OCI-LY7 (cell line): ENCODE measurements around the gene VAMP5. TPM values are rescaled to one million over a fixed set of nuclear protein-coding genes. Genes with fewer than 3 reads are reported as not detected.

ENCODE experiments used
- BruUV-seq: library from RNA; stranded (reverse); fragments of 400-500 nt; replicated peaks from 2 replicates; lab custom pipeline; 2021; lab: Mats Ljungman, UMichigan
- CTCF ChIA-PET: fragments of 300-600 bp; sonication (Branson Sonifier 250); formaldehyde crosslinking; loops from one replicate; lab custom pipeline; 2022; ENCODE audit warnings: antibody characterized with exemption; ENCODE audit not compliant: unreplicated experiment; lab: Charles Lee
- POLR2A ChIA-PET: fragments of 300-600 bp; sonication (Branson Sonifier 250); formaldehyde crosslinking; loops from one replicate; lab custom pipeline; 2022; ENCODE audit warnings: antibody characterized with exemption; lab: Charles Lee
- DNase-seq: peaks from one replicate; pipeline ENCODE4 v3.0.0-alpha.2; 2015; ENCODE audit warnings: low spot score
- H2AFZ ChIP-seq: fragments of 200-600 bp; sonication (generic), shearing (Covaris generic); 2 replicates; pipeline ENCODE4 v1.6.1; 2014; ENCODE audit warnings: mild to moderate bottlenecking, antibody characterized with exemption, low read length, moderate library complexity
- H3K27ac ChIP-seq: fragments of 200-600 bp; sonication (generic); 2 replicates; pipeline ENCODE4 v1.5.1; 2014; ENCODE audit warnings: mixed run types, low read depth, mild to moderate bottlenecking, moderate library complexity, low read length, inconsistent platforms; ENCODE audit not compliant: poor library complexity, severe bottlenecking
- H3K36me3 ChIP-seq: fragments of 200-600 bp; sonication (generic); 2 replicates; pipeline ENCODE4 v1.6.1; 2014; ENCODE audit warnings: mild to moderate bottlenecking, antibody characterized with exemption, low read length, moderate library complexity, mixed read lengths; ENCODE audit not compliant: insufficient read depth
- H3K4me1 ChIP-seq: fragments of 200-600 bp; sonication (generic); 2 replicates; pipeline ENCODE4 v1.5.1; 2014; ENCODE audit warnings: mild to moderate bottlenecking, low read length; ENCODE audit not compliant: insufficient read depth, poor library complexity, severe bottlenecking
- H3K4me2 ChIP-seq: fragments of 200-600 bp; sonication (generic); 2 replicates; pipeline ENCODE4 v1.6.1; 2014; ENCODE audit warnings: mild to moderate bottlenecking, low read length
- H3K4me3 ChIP-seq: fragments of 200-600 bp; sonication (generic); 2 replicates; pipeline ENCODE4 v1.5.1; 2014; ENCODE audit warnings: mild to moderate bottlenecking, low read depth, low read length; ENCODE audit not compliant: poor library complexity, severe bottlenecking
- H3K79me2 ChIP-seq: fragments of 200-600 bp; sonication (generic); 2 replicates; pipeline ENCODE4 v1.6.1; 2016; ENCODE audit warnings: low read depth, mild to moderate bottlenecking, low read length, moderate library complexity, mixed read lengths; ENCODE audit not compliant: insufficient read depth
- H3K9me2 ChIP-seq: fragments of 200-600 bp; sonication (generic); 2 replicates; pipeline ENCODE4 v1.6.1; 2016; ENCODE audit warnings: mild to moderate bottlenecking, low read length, mixed read lengths; ENCODE audit not compliant: insufficient read depth
- H3K9me3 ChIP-seq: fragments of 200-600 bp; sonication (generic); 2 replicates; pipeline ENCODE4 v1.6.1; 2014; ENCODE audit warnings: mild to moderate bottlenecking, mixed run types, low read length, mixed read lengths
- H4K20me1 ChIP-seq: fragments of 200-600 bp; sonication (generic); 2 replicates; pipeline ENCODE4 v1.6.1; 2014; ENCODE audit warnings: mild to moderate bottlenecking, antibody characterized with exemption, low read length, moderate library complexity, mixed read lengths; ENCODE audit not compliant: insufficient read depth
- EZH2phosphoT487 ChIP-seq: fragments of 200-600 bp; sonication (generic); IDR thresholded peaks from 2 replicates; pipeline ENCODE4 v1.6.1; 2018; ENCODE audit warnings: low read depth, borderline replicate concordance, mild to moderate bottlenecking, mixed run types, antibody characterized with exemption, low read length, moderate library complexity, mixed read lengths
- intact Hi-C: fragments of 100-400 bp; cut with micrococcal nuclease; formaldehyde crosslinking; loops from one replicate; pipeline ENCODE4 v1.10.0; 2022; ENCODE audit not compliant: unreplicated experiment
- total RNA-seq, 2 experiments: library from RNA; depleted of rRNA in 1 of 2; stranded (reverse); fragments of >200 nt in 1 of 2; shearing (Covaris generic) in 1 of 2; gene quantifications; 2 replicates each; pipeline ENCODE4 v1.2.3, GENCODE V29; 2014 to 2022
- TF ChIP-seq, protein P1 (sequence below): fragments of 200-600 bp; sonication (generic); conservative IDR thresholded peaks from 2 replicates; pipeline ENCODE4 v1.5.1; 2014; ENCODE audit warnings: mild to moderate bottlenecking, antibody characterized with exemption, low read length, moderate library complexity, mixed read lengths

VAMP5 gene
- total RNA-seq, 2 experiments from 2014 or later, result 3.0 to 3.9 TPM

DNA sequence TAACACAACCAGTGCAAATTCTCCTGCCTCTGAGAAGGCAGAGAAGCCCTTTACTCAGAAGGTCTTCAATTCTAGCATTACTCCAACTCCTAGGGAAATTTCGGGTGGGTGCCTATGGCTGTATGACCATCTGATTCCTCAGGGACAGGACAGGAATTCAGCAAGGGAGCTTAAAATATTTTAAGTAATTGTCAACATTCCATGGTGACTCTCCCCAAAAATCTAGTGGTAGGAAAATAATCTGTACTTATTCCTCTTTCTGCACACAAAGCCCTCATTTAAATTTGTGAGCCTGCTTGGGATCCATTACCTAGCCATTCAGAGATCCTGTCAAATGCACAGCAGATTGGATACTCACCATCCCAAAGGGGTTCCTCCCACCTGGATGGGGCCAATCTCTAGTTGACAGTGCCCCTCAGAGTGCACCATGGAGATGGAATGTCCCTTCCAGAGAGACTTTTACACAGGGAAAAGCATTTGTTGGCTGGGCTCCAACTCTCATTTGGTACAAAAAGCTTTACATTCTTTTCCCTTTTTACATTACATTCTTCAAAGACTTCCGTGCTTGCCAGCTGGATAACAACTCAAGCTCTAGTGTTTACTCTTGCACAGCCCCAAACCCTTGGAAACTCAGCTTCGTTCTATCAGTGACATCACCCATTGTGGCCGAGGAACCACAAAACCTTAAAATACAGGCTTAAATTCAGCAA lies 21.3 kb downstream of the VAMP5 start:
- Histone ChIP-seq H3K4me3 (no peak overlapping the region), H3K79me2 (peaks cover 6% of the 10 kb centered on the region; the same call in 1 of the 2 replicates), H4K20me1 (no peaks in the 10 kb centered on the region; the same call in 1 of the 2 replicates), H3K36me3 (peaks cover 40% of the 10 kb centered on the region), H3K4me2 (no peak overlapping the region), H3K4me1 (peaks cover 17% of the 10 kb centered on the region), H2AFZ (no peak overlapping the region), H3K27ac (no peak overlapping the region), H3K9me2 (no peaks in the 10 kb centered on the region), H3K9me3 (no peaks in the 10 kb centered on the region)
- BruUV-seq, result TSS peak; percentile 12
- intact Hi-C loops, result no loop called here
- no peak for TF ChIP-seq EZH2phosphoT487
- TF ChIP-seq, protein P1, sequence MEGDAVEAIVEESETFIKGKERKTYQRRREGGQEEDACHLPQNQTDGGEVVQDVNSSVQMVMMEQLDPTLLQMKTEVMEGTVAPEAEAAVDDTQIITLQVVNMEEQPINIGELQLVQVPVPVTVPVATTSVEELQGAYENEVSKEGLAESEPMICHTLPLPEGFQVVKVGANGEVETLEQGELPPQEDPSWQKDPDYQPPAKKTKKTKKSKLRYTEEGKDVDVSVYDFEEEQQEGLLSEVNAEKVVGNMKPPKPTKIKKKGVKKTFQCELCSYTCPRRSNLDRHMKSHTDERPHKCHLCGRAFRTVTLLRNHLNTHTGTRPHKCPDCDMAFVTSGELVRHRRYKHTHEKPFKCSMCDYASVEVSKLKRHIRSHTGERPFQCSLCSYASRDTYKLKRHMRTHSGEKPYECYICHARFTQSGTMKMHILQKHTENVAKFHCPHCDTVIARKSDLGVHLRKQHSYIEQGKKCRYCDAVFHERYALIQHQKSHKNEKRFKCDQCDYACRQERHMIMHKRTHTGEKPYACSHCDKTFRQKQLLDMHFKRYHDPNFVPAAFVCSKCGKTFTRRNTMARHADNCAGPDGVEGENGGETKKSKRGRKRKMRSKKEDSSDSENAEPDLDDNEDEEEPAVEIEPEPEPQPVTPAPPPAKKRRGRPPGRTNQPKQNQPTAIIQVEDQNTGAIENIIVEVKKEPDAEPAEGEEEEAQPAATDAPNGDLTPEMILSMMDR, result no peak
- ChIA-PET POLR2A (interaction anchor here (0.6 to 2.1 kb wide), 6 partner anchors 10 to 180 kb away, joined by 3 to 19 read pairs (median 4); partner anchors contain the start of genes RNF181 and VAMP8), CTCF (no interaction called here)
- DNase-seq, result no peak

- H3K9me2 ChIP-seq, result no peaks in the 10 kb centered on the region
- DNase-seq, result no peak
- no peak overlapping the region for H3K4me2 ChIP-seq
- intact Hi-C loops, result no loop called here
- no peak overlapping the region for H3K27ac ChIP-seq
- no peaks in the 10 kb centered on the region; the same call in 1 of the 2 replicates for H4K20me1 ChIP-seq
- H3K79me2 ChIP-seq, result peaks cover 9% of the 10 kb centered on the region; the same call in 1 of the 2 replicates
- ChIA-PET POLR2A (interaction anchor here (0.6 to 2.1 kb wide), 5 partner anchors 9 to 181 kb away, joined by 3 to 19 read pairs (median 4); partner anchors contain the start of genes RNF181 and VAMP8), CTCF (no interaction called here)
- peaks cover 40% of the 10 kb centered on the region for H3K36me3 ChIP-seq
- TF ChIP-seq, protein P1, result no peak
- TF ChIP-seq EZH2phosphoT487, result no peak
- H3K9me3 ChIP-seq, result no peaks in the 10 kb centered on the region
- peaks cover 17% of the 10 kb centered on the region for H3K4me1 ChIP-seq
- no peak overlapping the region for H3K4me3 ChIP-seq
- BruUV-seq, result no TSS peak
- no peak overlapping the region for H2AFZ ChIP-seq
Observed at GRCh38 chr2:85606116-85606455, 21.9 kb downstream of the VAMP5 start.
